22Rv1 (cell line): ENCODE results near the gene TMEM43.

Source experiments
- CTCF ChIP-seq: fragments of 450-650 bp; IDR thresholded peaks from 2 replicates; pipeline ENCODE4 v1.5.1; 2017; ENCODE audit warnings: mild to moderate bottlenecking
- ZFX ChIP-seq: fragments of 450-650 bp; IDR thresholded peaks from 2 replicates; pipeline ENCODE4 v1.6.1; 2017; ENCODE audit warnings: antibody characterized with exemption, borderline replicate concordance

- no peak for TF ChIP-seq CTCF
- TF ChIP-seq ZFX: no peak
Measured at GRCh38 chr3:14120111-14120920, 4.5 kb upstream of the TMEM43 start.
